ENCODE results near the gene RNF213.

GRCh38 chr17:80421381-80422090 is 160.9 kb downstream of the RNF213 start:
- TF ChIP-seq ZNF670 (tag by site-specific recombination; IDR thresholded peaks at IDR 0.05; ENCODE audit: low read depth) (no peak), GLIS2 (tag by site-specific recombination; IDR thresholded peaks at IDR 0.05) (no peak), ZFP37 (tag by site-specific recombination; IDR thresholded peaks at IDR 0.05) (no peak), CTCF (tag by site-specific recombination; IDR thresholded peaks at IDR 0.05) (no peak), ZNF747 (tag by site-specific recombination; IDR thresholded peaks at IDR 0.05) (no peak), PRDM2 (tag by site-specific recombination; IDR thresholded peaks at IDR 0.05; ENCODE audit: borderline replicate concordance) (no peak), EGR2 (tag by site-specific recombination; IDR thresholded peaks at IDR 0.05; ENCODE audit: low read depth) (no peak), WT1 (tag by site-specific recombination; IDR thresholded peaks at IDR 0.05) (no peak), ZNF544 (tag by site-specific recombination; IDR thresholded peaks at IDR 0.05) (no peak), PRDM1 (tag by site-specific recombination; IDR thresholded peaks at IDR 0.05) (no peak)

Data from HEK293 (cell line).